Measurements from ENCODE around the gene METTL9.
A peak's percentile ranks its signal among the peaks of the same experiment; 100 is the strongest.
"Not testable (repeated sequence)": the region's sequence is repeated elsewhere in the genome, so short reads cannot be mapped to it uniquely, and the experiment has no call there.

The METTL9 gene

GRCh38 chr16:21599122-21600030, at the start of gene METTL9:
TSS of gene METTL9 (plus strand) at chr16:21599577. CDS start at chr16:21599734, 157 bp downstream.
- DNase-seq = peak; percentile 81 to 94

GRCh38 chr16:21549975-21550374, 49.4 kb upstream of the METTL9 start:
- not testable (repeated sequence) for DNase-seq

GRCh38 chr16:21550435-21550834, 48.9 kb upstream of the METTL9 start:
- DNase-seq = not testable (repeated sequence)

- not testable (repeated sequence) for DNase-seq
These were observed 48.3 kb upstream of the METTL9 start for GRCh38 chr16:21551076-21551475.

GRCh38 chr16:21551600-21551999, 47.8 kb upstream of the METTL9 start:
- DNase-seq = not testable (repeated sequence)

- DNase-seq = not testable (repeated sequence)
These were observed 45.7 kb upstream of the METTL9 start for GRCh38 chr16:21553481-21554296.

- DNase-seq = peak; percentile 8 to 77
These were observed 44.4 kb upstream of the METTL9 start for GRCh38 chr16:21554795-21555585.

- DNase-seq = not testable (repeated sequence)
These were observed 43.8 kb upstream of the METTL9 start for GRCh38 chr16:21555621-21556020.

- not testable (repeated sequence) for DNase-seq
These were observed 43.3 kb upstream of the METTL9 start for GRCh38 chr16:21556026-21556595.

- DNase-seq = peak in 1 of 2 experiments; percentile 19
These were observed 42.6 kb upstream of the METTL9 start for GRCh38 chr16:21556651-21557241.

- no peak for DNase-seq
These were observed 38.9 kb upstream of the METTL9 start for GRCh38 chr16:21560462-21560861.

GRCh38 chr16:21563676-21564075, 35.7 kb upstream of the METTL9 start:
- no peak for DNase-seq

GRCh38 chr16:21564367-21564766, 35.0 kb upstream of the METTL9 start:
- not testable (repeated sequence) for DNase-seq

- no peak for DNase-seq
These were observed 33.9 kb upstream of the METTL9 start for GRCh38 chr16:21565507-21565860.

GRCh38 chr16:21565861-21566669, 33.3 kb upstream of the METTL9 start:
- no peak for DNase-seq

- no peak for DNase-seq
These were observed 32.4 kb upstream of the METTL9 start for GRCh38 chr16:21566891-21567414.

GRCh38 chr16:21567496-21567895, 31.9 kb upstream of the METTL9 start:
- not testable (repeated sequence) for DNase-seq

- DNase-seq = no peak
These were observed 30.7 kb upstream of the METTL9 start for GRCh38 chr16:21568502-21569189.

- no peak for DNase-seq
These were observed 28.7 kb upstream of the METTL9 start for GRCh38 chr16:21570676-21571017.

- DNase-seq = not testable (repeated sequence)
These were observed 25.9 kb upstream of the METTL9 start for GRCh38 chr16:21573506-21573905.

Measured in NCI-H446 (cell line).